ENCODE results near the gene CDKAL1.

Gene CDKAL1

GRCh38 chr6:21079468-21080048 lies 545.3 kb downstream of the CDKAL1 start:
- no peak overlapping the region for H3K27ac ChIP-seq (ENCODE audit: low read length)
- TF ChIP-seq CTCF (IDR thresholded peaks at IDR 0.05; ENCODE audit: borderline replicate concordance, extremely low read depth, low read length, poor library complexity, severe bottlenecking), result no peak
- TF ChIP-seq EZH2 (IDR thresholded peaks at IDR 0.05; ENCODE audit: borderline replicate concordance, low read depth, low read length, severe bottlenecking), result no peak
- no peaks in the 10 kb centered on the region for H3K4me1 ChIP-seq (ENCODE audit: insufficient read depth, low read length)
- H2AFZ ChIP-seq (ENCODE audit: low read depth, low read length), result no peak overlapping the region
- no peaks in the 10 kb centered on the region for H3K27me3 ChIP-seq (ENCODE audit: insufficient read depth, low read length, poor library complexity)
- H3K9me3 ChIP-seq (ENCODE audit: insufficient read depth, low read length, severe bottlenecking), result no peaks in the 10 kb centered on the region
- DNase-seq, result no peak
- no peaks in the 10 kb centered on the region for H3K79me2 ChIP-seq (ENCODE audit: insufficient read depth, low read length)
- no peak overlapping the region for H3K4me2 ChIP-seq (ENCODE audit: insufficient read depth, low read length)
- peaks cover 12% of the 10 kb centered on the region; the same call in 1 of the 2 replicates for H3K36me3 ChIP-seq (ENCODE audit: insufficient read depth, low read length)
- H3K9ac ChIP-seq (ENCODE audit: low read depth, low read length), result no peak overlapping the region
- H3K4me3 ChIP-seq (ENCODE audit: low read depth in 1 of 2, low read length in 2 of 2), result no peak overlapping the region
- no peaks in the 10 kb centered on the region for H4K20me1 ChIP-seq (ENCODE audit: insufficient read depth, low read length)
- no peak for ATAC-seq (ENCODE audit: insufficient read depth, low read depth)

GRCh38 chr6:21080221-21080620 lies 546.0 kb downstream of the CDKAL1 start:
- no peak for DNase-seq
- Histone ChIP-seq H3K79me2 (ENCODE audit: insufficient read depth, low read length) (no peaks in the 10 kb centered on the region), H3K4me2 (ENCODE audit: insufficient read depth, low read length) (no peak overlapping the region), H3K9ac (ENCODE audit: low read depth, low read length) (no peak overlapping the region), H2AFZ (ENCODE audit: low read depth, low read length) (no peak overlapping the region), H3K27ac (ENCODE audit: low read length) (no peak overlapping the region), H3K4me1 (ENCODE audit: insufficient read depth, low read length) (no peaks in the 10 kb centered on the region), H4K20me1 (ENCODE audit: insufficient read depth, low read length) (no peaks in the 10 kb centered on the region), H3K9me3 (ENCODE audit: insufficient read depth, low read length, severe bottlenecking) (no peaks in the 10 kb centered on the region), H3K4me3 (ENCODE audit: low read depth in 1 of 2, low read length in 2 of 2) (no peak overlapping the region), H3K36me3 (ENCODE audit: insufficient read depth, low read length) (peaks cover 12% of the 10 kb centered on the region; the same call in 1 of the 2 replicates), H3K27me3 (ENCODE audit: insufficient read depth, low read length, poor library complexity) (no peaks in the 10 kb centered on the region)
- no peak for ATAC-seq (ENCODE audit: insufficient read depth, low read depth)
- TF ChIP-seq CTCF (IDR thresholded peaks at IDR 0.05; ENCODE audit: borderline replicate concordance, extremely low read depth, low read length, poor library complexity, severe bottlenecking) (no peak), EZH2 (IDR thresholded peaks at IDR 0.05; ENCODE audit: borderline replicate concordance, low read depth, low read length, severe bottlenecking) (no peak)

GRCh38 chr6:21082091-21082490 lies 547.8 kb downstream of the CDKAL1 start:
- ATAC-seq (ENCODE audit: insufficient read depth, low read depth), result no peak

More at GRCh38 chr6:21082091-21082490, 547.8 kb downstream of the CDKAL1 start:
- Histone ChIP-seq H3K4me1 (ENCODE audit: insufficient read depth, low read length) (no peaks in the 10 kb centered on the region), H3K9me3 (ENCODE audit: insufficient read depth, low read length, severe bottlenecking) (no peaks in the 10 kb centered on the region), H2AFZ (ENCODE audit: low read depth, low read length) (no peak overlapping the region), H3K79me2 (ENCODE audit: insufficient read depth, low read length) (no peaks in the 10 kb centered on the region), H3K4me2 (ENCODE audit: insufficient read depth, low read length) (no peak overlapping the region), H3K9ac (ENCODE audit: low read depth, low read length) (no peak overlapping the region), H3K27ac (ENCODE audit: low read length) (no peak overlapping the region), H3K27me3 (ENCODE audit: insufficient read depth, low read length, poor library complexity) (no peaks in the 10 kb centered on the region), H3K4me3 (ENCODE audit: low read depth in 1 of 2, low read length in 2 of 2) (no peak overlapping the region), H4K20me1 (ENCODE audit: insufficient read depth, low read length) (no peaks in the 10 kb centered on the region), H3K36me3 (ENCODE audit: insufficient read depth, low read length) (peaks cover 17% of the 10 kb centered on the region; the same call in 1 of the 2 replicates)
- DNase-seq, result no peak
- TF ChIP-seq EZH2 (IDR thresholded peaks at IDR 0.05; ENCODE audit: borderline replicate concordance, low read depth, low read length, severe bottlenecking) (no peak), CTCF (IDR thresholded peaks at IDR 0.05; ENCODE audit: borderline replicate concordance, extremely low read depth, low read length, poor library complexity, severe bottlenecking) (no peak)

Measured in DND-41 (cell line).